Right ventricle myocardium superior (tissue), 1 donor: ENCODE results near the gene RASGRF2. TPM values are rescaled to one million over a fixed set of nuclear protein-coding genes. Genes with fewer than 3 reads are reported as not detected.
A peak's percentile ranks its signal among the peaks of the same experiment; 100 is the strongest.

ENCODE experiments used
- ATAC-seq: fragments of 200-7000 bp; cut with Tn5 transposase; one replicate; pipeline ENCODE4 v1.9.1; 2020; ENCODE audit warnings: mild to moderate bottlenecking; ENCODE audit not compliant: poor library complexity
- DNase-seq: peaks from one replicate; pipeline ENCODE4 v3.0.0-alpha.2; 2020
- intact Hi-C: fragments of 100-400 bp; cut with DNase I; formaldehyde crosslinking; loops from one replicate; pipeline ENCODE4 v1.11.2; 2022
- total RNA-seq: library from RNA; stranded (reverse); fragmentation: NEBNext Ultra II Directional; extraction: Animal tissue kit (Norgen Biotek cat#: 25700); gene quantifications from one replicate; pipeline ENCODE4 v1.2.1, GENCODE V29; 2021
- donor health status: DM: no; HTN: yes; CAD: no; lungs with severe emphysema.

Gene RASGRF2
- total RNA-seq, 1 donor from 2014 or later: 6.4 TPM

DNA sequence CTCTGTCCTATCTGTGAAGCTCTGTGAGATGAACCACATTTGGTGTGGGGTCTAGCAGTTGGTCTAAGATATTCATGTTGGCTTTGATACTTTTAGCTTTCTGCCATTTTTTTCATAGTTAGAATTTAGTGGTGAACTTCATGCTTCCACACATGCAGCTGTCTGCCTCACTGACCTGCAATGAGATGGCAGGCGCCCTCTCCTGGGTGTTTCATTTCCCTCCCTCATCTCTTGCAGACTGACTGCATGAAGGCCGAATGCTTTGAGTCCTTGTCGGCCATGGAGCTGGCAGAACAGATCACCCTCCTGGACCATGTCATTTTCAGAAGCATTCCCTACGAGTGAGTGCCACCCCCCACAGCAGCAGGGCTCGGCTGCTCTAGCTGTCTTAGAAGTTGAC lies 246.8 kb downstream of the RASGRF2 start:
- intact Hi-C loops: loop anchor here (10.0 kb wide), 1 partner anchor 88 kb away; no protein-coding TSS in a partner anchor
- ATAC-seq (peak; percentile 14), DNase-seq (no peak)

DNA sequence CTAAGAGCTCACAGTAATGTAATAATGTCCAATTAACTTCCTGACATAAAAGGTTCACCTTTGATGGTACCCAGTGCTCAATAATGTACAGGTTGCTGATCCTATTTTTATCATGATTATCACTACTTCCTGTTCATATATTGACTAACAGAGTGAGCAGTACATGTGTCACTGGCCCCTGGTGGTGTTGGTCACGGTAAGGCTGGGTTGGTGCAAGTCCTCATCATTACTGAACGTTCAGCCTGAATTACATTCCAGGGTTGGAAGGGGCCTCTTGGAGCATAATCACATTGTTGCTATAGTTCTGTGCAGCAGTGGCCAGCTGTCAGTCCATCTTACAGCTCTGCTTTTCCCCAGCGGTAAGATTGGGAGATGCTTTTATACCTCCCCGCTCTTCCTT lies 248.7 kb downstream of the RASGRF2 start:
- ATAC-seq (no peak), DNase-seq (no peak)
- intact Hi-C loops: loop anchor here (10.0 kb wide), 1 partner anchor 86 kb away; no protein-coding TSS in a partner anchor

DNA sequence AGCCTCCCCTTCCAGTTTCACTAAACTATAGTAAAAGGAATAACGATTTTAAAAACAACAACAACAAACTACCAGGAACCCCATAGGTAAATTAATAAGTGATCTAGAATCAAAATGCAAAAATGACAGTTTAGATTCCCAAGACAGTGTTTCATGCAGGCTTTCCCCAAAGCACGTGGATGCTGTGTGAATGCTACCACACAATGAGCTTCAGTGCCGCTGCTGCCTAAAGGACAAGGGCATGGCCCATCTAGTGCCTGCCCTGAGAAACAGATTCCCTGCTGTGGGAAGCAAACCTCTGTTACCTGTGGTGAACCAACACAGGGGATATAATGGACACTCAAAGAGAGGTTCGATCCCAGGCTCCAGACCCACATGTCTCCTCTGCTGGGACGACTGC lies 249.2 kb downstream of the RASGRF2 start:
- DNase-seq (no peak), ATAC-seq (no peak)
- intact Hi-C loops: loop anchor here (10.0 kb wide), 1 partner anchor 85 kb away; no protein-coding TSS in a partner anchor

DNA sequence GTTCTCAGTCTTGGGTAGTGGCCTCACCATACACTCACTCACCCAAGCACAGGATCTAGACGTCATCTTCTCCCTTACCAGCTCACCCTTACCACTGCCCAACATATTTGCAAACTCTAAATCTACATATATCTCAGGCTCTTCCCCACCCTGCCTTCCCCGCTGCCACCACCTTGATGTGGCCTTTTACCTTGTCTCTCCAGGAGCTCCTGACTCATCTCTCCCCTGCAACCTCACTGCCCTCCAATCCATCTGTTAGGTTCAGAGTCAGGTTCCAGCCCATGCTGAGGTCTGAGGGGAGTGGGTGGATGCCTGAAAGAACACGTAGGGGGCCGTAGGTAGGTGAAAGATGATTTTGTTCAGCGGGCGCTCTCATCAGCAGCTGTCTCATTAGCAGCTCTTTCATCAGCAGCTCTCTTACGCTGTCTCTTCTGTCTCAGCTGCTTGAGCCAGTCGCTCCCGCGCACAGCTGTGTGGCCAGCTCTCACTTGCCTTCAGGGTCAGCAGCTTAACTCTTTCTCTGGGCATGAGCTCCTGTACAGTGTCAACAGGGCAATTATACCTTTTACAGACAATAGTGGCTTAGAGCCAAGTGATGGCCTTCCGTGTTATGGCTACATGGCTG lies 249.8 kb downstream of the RASGRF2 start:
- DNase-seq (no peak), ATAC-seq (no peak)
- intact Hi-C loops: loop anchor here (10.0 kb wide), 1 partner anchor 85 kb away; no protein-coding TSS in a partner anchor

DNA sequence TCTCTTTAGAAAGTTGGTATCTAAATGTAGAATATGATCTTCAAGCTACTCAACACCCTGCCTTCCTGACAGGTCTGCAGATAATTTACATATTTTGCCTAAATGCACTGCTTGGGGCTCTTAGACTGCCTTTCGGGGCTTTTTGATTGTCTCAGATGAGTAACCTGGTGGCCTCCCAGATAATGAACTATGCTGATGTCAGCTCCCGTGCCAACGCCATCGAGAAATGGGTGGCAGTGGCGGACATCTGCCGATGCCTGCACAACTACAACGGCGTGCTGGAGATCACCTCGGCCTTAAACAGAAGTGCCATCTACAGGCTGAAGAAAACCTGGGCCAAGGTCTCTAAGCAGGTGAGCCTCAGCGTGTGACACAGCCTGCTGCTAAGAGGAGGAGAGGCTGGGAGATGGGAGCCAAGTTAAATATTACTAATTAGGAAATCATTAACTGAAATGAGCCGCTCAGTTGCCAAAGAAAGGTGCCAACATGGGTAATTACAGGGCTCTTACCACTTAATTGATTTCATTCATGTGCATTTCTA lies 252.1 kb downstream of the RASGRF2 start:
- intact Hi-C loops: no loop called here
- no peak for ATAC-seq
- no peak for DNase-seq

DNA sequence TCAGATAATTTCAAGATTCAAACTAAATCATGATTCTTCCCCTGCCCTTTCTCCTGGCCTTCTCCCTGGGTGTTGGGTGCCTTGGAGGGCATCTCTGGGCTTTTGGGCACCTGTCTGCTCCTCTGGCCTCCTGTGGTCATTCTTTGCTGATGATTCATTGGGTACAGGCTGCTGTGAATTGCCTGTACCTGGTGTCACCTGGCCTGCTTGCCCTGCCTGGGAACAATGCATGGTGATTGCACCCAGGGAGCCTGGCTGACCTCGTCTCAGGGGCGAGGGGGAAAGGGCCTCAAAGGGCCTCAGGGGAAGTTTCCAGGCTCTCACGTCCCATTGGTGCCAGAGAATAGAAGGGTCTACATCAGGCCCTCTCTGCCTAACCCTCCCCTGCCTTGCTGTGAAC lies 252.9 kb downstream of the RASGRF2 start:
- intact Hi-C loops: no loop called here
- no peak for ATAC-seq
- DNase-seq: no peak

DNA sequence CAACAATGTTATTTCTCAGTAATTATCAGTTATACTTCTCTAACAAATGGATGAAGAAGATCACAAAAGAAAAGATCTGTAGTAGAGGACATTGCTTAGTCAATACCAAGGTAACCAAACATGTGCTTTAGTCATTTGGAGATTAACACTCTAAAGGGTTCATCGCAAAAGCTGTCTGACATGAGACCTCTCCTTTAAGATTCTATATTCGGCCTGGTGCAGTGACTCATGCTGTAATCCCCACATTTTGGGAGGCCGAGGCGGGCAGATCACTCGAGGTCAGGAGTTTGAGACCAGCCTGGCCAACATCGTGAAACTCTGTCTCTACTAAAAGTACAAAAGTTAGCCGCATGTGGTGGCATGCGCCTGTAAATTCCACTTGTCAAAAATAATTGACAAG lies 254.7 kb downstream of the RASGRF2 start:
- ATAC-seq: no peak
- intact Hi-C loops: no loop called here
- DNase-seq: no peak

DNA sequence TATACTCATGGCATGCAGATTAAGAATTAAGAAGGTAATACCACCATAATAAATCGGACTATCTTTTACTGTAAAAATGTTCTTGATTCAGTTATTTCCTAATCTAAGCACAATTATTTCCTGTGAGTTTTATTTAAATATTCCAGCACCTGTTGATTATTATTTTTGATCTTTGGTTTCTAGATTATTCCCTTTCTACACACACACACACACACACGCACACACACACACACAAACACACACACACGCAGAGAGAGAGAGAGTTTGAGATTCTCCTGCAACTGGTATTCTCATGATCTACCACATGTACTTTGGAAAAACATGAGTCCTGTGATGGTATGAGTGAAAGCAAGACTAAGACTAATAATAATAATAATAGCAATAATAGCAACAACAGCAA lies 256.0 kb downstream of the RASGRF2 start:
- ATAC-seq (no peak), DNase-seq (no peak)
- intact Hi-C loops: no loop called here

DNA sequence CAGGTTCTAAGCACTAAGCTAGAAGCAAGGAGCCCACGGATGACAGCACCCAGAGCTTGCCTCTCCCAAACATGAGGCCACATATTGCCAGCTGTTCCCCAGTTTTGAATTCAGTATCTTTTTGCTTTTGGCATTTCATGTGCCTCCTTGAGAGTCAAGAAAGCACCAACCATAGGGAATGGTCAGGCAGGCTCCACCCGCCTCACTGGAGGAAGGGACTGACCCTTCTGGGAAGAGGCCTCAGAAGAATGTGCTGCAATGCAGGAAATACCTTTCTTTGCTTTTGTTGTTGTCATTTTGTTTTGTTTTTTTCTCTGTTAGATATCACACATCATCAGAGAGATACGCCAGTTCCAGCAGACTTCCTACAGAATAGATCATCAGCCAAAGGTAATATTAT lies 259.2 kb downstream of the RASGRF2 start:
- intact Hi-C loops: no loop called here
- ATAC-seq (no peak), DNase-seq (no peak)

DNA sequence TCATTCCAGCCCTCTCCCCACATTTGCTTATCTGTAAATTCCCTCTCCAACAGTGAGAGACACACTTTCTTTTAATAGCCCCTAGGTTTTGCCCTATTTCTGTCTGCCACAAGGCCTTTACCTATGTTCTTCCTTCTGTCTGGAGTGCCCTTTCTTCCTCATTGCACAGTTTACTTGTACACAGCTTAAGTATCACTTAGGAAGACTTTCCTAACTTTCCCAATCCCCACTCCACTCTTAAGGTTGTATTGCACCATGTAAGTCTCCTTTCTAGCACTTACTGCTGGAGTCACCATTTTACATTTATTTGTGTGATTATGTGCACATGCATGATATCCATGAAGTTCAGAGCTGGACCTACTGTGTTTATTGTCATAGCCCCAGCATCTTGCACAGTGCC lies 262.1 kb downstream of the RASGRF2 start:
- DNase-seq (no peak), ATAC-seq (no peak)
- intact Hi-C loops: no loop called here

DNA sequence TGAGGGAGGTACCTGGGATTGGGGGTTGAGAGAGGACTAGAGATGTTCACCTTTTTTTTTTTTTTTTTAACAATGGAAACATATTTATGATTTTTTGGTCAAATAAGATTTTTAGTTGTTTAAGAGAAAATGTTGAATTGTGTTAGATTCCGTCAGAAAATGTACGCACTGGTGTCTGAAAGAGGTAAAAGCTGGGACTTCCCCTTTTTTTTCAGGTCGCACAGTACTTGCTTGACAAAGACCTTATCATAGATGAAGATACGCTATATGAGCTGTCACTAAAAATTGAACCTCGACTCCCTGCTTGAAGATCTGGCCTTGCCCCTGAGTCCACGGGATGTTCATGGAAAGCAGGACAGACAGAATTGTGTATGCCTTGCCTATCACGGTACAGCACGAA lies 265.3 kb downstream of the RASGRF2 start:
- ATAC-seq (no peak), DNase-seq (no peak)
- intact Hi-C loops: no loop called here

DNA sequence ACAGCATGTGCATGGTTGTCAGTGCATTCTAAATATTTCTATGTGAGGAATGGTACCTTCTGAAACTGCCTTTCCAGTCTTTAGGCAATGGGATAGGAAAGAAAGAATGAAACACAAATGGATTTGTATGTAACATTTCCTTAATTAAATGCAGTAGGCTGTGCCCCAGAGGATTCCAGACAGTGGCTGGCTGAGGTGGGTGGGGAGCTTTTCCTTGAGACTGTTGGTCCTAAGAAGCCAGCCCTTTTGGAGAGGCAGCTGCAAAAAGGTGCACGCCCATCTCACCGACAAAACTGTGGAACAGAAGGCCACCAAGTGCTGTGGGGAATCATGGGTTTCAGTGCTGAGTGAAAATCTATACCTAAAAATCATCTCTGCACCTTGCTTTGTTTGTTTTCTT lies 266.1 kb downstream of the RASGRF2 start:
- DNase-seq: no peak
- no peak for ATAC-seq
- intact Hi-C loops: no loop called here

DNA sequence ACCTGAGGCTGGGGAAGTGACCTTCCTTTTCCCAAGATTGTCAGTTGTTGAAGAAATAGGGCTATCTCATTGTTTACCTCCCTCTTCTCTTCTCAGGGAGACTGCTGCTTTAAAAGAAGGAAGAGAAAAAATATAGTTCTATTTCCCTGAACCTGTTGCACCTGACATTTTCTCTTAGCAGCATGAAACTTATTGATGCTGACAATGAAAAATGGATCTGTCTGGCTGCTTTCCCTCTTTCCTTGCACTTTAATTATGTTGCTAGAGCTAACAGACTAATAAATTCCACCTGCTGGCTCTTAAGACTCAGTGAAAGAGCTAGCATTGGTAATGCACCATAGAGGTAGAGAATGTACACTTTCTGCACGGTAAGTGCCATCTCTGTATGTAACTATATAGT lies 266.8 kb downstream of the RASGRF2 start:
- ATAC-seq (no peak), DNase-seq (no peak)
- intact Hi-C loops: no loop called here

DNA sequence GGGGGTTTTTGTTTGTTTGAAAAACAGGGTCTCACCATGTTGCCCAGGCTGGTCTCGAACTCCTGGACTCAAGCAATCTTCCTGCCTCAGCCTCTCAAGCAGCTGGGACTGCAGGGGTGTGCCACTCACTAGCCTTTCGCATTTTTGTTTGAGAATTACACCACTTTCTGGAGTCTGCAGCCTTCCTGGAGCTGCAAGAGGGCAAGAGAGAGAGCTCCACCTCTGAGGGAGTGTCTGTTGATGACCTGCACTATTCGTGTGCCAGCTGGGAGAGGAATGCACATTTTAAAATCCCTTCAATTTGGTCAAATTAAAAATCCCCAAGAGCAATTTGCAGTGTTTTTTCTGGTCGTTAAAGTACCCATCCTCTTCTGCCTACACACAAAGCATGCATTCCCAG lies 267.9 kb downstream of the RASGRF2 start:
- intact Hi-C loops: no loop called here
- no peak for ATAC-seq
- DNase-seq: no peak

DNA sequence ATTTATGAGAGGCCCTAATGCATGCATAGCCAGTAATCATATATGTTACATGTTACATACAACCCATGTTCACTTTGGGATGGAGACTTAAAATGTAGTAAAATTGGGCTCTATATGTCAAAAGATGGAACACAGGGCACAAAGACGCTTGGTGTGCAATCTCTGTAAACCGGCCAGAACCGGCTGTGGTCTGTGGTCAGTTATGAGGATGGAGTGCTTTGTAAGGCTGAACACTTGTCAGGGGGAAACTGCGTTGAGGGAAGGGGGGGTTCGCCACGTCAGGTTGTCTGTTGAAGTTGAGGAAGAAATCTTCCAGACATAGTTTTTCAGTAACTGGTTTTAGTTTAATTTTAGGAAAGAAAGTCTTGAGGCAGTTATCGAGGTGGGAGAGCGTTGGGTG lies 270.3 kb downstream of the RASGRF2 start:
- intact Hi-C loops: no loop called here
- DNase-seq (no peak), ATAC-seq (no peak)

DNA sequence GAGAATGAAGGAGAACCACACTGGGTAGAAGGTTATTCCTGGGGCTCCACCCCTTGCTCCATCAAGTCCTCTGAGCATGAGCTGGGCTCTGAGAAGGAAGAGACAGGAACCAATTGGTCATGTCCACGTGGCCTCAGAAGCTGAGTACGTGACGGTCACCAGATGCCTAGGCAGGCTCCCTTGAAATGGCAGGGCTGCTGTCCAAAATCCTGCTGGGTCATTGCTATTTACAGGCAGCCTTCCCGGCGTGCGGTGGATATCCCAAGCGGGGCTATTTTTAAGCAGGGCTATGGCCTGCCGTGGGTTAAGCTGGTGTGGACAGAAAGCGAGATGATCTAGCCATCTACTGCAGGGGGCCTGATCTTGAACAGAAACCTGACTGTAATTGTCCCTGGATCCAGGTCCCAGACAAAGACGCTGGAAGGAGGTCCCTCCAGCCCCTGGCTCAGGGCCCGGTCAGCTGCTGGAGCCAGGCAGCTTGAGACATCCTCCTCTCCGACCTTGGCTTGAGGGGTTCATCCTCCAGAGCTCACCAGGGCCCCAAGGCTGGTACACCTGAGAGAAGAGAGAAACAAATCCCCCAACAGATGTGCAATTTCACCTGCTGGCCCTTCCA lies 272.4 kb downstream of the RASGRF2 start:
- DNase-seq (peak; percentile 89), ATAC-seq (peak; percentile 74)
- intact Hi-C loops: no loop called here

DNA sequence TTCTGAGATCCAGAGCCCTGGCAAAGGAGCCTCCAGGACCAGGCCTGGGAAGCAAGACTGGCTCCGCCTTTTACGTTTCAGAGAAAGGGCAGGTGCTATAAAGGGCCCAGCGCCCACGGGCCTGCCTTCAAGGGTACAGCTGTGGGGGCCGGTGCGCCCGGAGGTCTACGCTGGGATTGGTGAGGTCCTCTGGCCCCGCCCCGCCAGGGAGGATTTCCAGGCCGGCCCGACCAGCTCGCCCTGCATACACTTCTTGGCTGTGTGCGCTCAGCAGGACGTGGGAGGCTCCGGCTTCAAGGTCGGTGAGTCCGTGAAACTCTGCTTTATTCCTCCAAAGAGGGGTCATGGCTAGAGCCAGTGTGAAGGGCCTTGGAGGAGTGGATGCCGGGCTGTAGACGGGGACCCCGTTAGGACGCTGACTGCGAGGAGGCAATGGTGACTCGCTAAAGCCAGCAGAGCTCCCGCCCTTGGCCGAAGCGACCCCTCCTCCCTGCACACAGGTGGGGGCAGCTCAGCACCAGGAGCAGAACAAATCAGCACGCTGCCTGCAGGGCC lies 273.0 kb downstream of the RASGRF2 start, which contains the start of gene CKMT2:
Gene CKMT2 (plus strand): TSS at position 243 of the 555 bp plus-strand sequence. CDS start 17,811 bp downstream, outside the sequence.
- DNase-seq: peak; percentile 92
- peak; percentile 81 for ATAC-seq
- intact Hi-C loops: no loop called here

DNA sequence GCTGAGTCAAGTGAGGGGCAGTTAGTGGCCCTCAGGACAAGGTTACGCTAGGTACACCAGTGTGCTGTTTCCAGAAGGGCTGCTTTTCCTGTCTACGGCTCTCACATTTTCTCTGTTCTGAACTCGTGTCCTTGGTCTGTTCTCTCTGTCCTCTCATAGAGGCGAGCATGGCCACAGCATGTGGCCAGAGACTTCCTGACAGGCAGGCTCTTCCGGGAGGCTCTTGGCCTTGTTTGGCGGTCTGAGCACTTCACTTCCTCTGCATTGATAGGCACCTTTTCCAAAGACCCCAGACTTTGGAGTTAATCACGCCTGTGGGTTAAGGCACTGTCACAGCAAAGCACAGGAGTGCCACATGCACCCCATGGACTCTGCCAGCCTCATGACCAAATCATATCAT lies 274.1 kb downstream of the RASGRF2 start:
- intact Hi-C loops: no loop called here
- peak; percentile 1 for ATAC-seq
- no peak for DNase-seq

DNA sequence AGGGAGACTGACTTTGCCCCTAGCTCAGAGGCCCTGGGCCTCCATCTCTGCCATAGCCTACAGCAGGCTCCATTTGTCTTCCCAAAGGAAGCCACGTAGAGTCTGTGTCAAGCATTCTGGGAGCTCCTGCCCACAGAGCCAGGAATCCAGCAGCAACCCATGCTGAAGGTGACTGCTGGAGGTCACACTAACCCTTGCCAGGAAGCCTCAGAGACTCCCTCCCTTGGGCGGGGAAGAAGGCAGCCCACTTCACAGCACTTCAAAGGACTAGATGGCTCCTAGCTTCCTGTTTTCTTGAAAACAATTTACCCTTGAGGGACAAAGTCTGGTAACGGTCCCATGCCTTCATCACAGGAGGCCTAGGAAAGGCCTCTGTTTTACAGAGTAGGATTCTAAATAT lies 274.6 kb downstream of the RASGRF2 start:
- intact Hi-C loops: no loop called here
- peak; percentile 32 for ATAC-seq
- no peak for DNase-seq
